Fibroblast of skin of left quadriceps (primary cell): ENCODE measurements around the gene CXCL5.
"Not testable (repeated sequence)": the region's sequence is repeated elsewhere in the genome, so short reads cannot be mapped to it uniquely, and the experiment has no call there.

Experiments used
- DNase-seq, 2 experiments: peaks; one replicate each; pipeline ENCODE4 v3.0.0-alpha.2; 2013; ENCODE audit warnings: low read depth in 2 of 2

CXCL5 gene

GRCh38 chr4:74015126-74015780 lies 16.8 kb upstream of the CXCL5 start:
- no peak for DNase-seq

- no peak for DNase-seq
These were observed 15.9 kb upstream of the CXCL5 start for GRCh38 chr4:74014332-74014731.

- DNase-seq: no peak
These were observed 14.8 kb upstream of the CXCL5 start for GRCh38 chr4:74013264-74013663.

- DNase-seq: no peak
These were observed 13.7 kb upstream of the CXCL5 start for GRCh38 chr4:74012130-74012529.

- no peak for DNase-seq
These were observed 10.8 kb upstream of the CXCL5 start for GRCh38 chr4:74009307-74009706.

GRCh38 chr4:74006009-74006476 lies 7.6 kb upstream of the CXCL5 start:
- DNase-seq: peak in 1 of 2 experiments; percentile 9

GRCh38 chr4:74005528-74005927 lies 7.1 kb upstream of the CXCL5 start:
- DNase-seq: no peak

- DNase-seq: no peak
These were observed 6.2 kb upstream of the CXCL5 start for GRCh38 chr4:74004668-74005067.

GRCh38 chr4:74000301-74000700 lies 1.8 kb upstream of the CXCL5 start:
- DNase-seq: no peak

GRCh38 chr4:73992050-73992449 lies 6.4 kb downstream of the CXCL5 start:
- no peak for DNase-seq

GRCh38 chr4:73991742-73992000 lies 6.8 kb downstream of the CXCL5 start:
- no peak for DNase-seq

GRCh38 chr4:73990988-73991741 lies 7.3 kb downstream of the CXCL5 start:
- DNase-seq: no peak

- no peak for DNase-seq
These were observed 8.5 kb downstream of the CXCL5 start for GRCh38 chr4:73989928-73990327.

- DNase-seq: no peak
These were observed 9.4 kb downstream of the CXCL5 start for GRCh38 chr4:73989031-73989430.

- DNase-seq: no peak
These were observed 10.4 kb downstream of the CXCL5 start, which contains the start of gene PPBP for GRCh38 chr4:73988061-73988460. Gene PPBP, minus strand, starts transcription at chr4:73988190. Its CDS starts 87 bp downstream, at chr4:73988103.

GRCh38 chr4:73985528-73985852 lies 13.0 kb downstream of the CXCL5 start:
- DNase-seq: no peak

GRCh38 chr4:73984736-73985527 lies 13.5 kb downstream of the CXCL5 start:
- no peak for DNase-seq

- not testable (repeated sequence) for DNase-seq
These were observed 17.3 kb downstream of the CXCL5 start for GRCh38 chr4:73981175-73981574.

- DNase-seq: no peak
These were observed 19.0 kb downstream of the CXCL5 start for GRCh38 chr4:73979407-73979957.

GRCh38 chr4:73978886-73979285 lies 19.6 kb downstream of the CXCL5 start:
- peak; percentile 72 to 73 for DNase-seq

GRCh38 chr4:73976716-73977115 lies 21.8 kb downstream of the CXCL5 start:
- DNase-seq: no peak

GRCh38 chr4:73976217-73976616 lies 22.3 kb downstream of the CXCL5 start:
- no peak for DNase-seq

GRCh38 chr4:73974352-73974751 lies 24.1 kb downstream of the CXCL5 start:
- no peak for DNase-seq
